HepG2 (cell line): ENCODE measurements around the gene EGFL8. TPM values are rescaled to one million over a fixed set of nuclear protein-coding genes. Genes with fewer than 3 reads are reported as not detected.
A peak's percentile ranks its signal among the peaks of the same experiment; 100 is the strongest.

Source experiments
- ESRRA ChIP-seq: sonication (generic); formaldehyde crosslinking; IDR thresholded peaks from 2 replicates; pipeline ENCODE4 v1.5.1; 2020; ENCODE audit warnings: mild to moderate bottlenecking, low read depth, missing genetic modification reagents
- GLI4 ChIP-seq: sonication (generic); formaldehyde crosslinking; IDR thresholded peaks from 2 replicates; pipeline ENCODE4 v1.5.1; 2020; ENCODE audit warnings: missing genetic modification reagents, mild to moderate bottlenecking, moderate library complexity, borderline replicate concordance
- HMGA1 ChIP-seq: sonication (generic); formaldehyde crosslinking; conservative IDR thresholded peaks from 2 replicates; pipeline ENCODE4 v1.4.0; 2020; ENCODE audit warnings: missing genetic modification reagents
- NRL ChIP-seq: sonication (generic); formaldehyde crosslinking; IDR thresholded peaks from 2 replicates; pipeline ENCODE4 v1.5.0; 2020; ENCODE audit warnings: missing genetic modification reagents, mild to moderate bottlenecking, moderate library complexity, borderline replicate concordance
- REXO4 ChIP-seq: sonication (generic); formaldehyde crosslinking; IDR thresholded peaks from 2 replicates; pipeline ENCODE4 v1.8.0; 2022; ENCODE audit warnings: missing genetic modification reagents, mild to moderate bottlenecking, borderline replicate concordance
- TBX2 ChIP-seq: sonication (generic); formaldehyde crosslinking; IDR thresholded peaks from 2 replicates; pipeline ENCODE4 v1.5.0; 2020; ENCODE audit warnings: missing genetic modification reagents, mild to moderate bottlenecking, borderline replicate concordance
- ZKSCAN1 ChIP-seq: fragments of 150-350 bp; IDR thresholded peaks from 2 replicates; pipeline ENCODE4 v1.6.1; 2014; ENCODE audit warnings: low read length
- ZNF3 ChIP-seq: IDR thresholded peaks from 2 replicates; pipeline ENCODE4 v1.7.0; 2017; ENCODE audit warnings: inconsistent platforms
- ZNF343 ChIP-seq: sonication (generic); formaldehyde crosslinking; IDR thresholded peaks from 2 replicates; pipeline ENCODE4 v1.4.0; 2020; ENCODE audit warnings: mild to moderate bottlenecking, missing genetic modification reagents
- ZNF614 ChIP-seq: IDR thresholded peaks from 2 replicates; pipeline ENCODE4 v1.6.1; 2018; ENCODE audit warnings: missing biosample characterization, missing genetic modification reagents, inconsistent platforms, borderline replicate concordance
- ZNF713 ChIP-seq: sonication (generic); formaldehyde crosslinking; IDR thresholded peaks from 2 replicates; pipeline ENCODE4 v1.4.0; 2020; ENCODE audit warnings: mild to moderate bottlenecking, missing genetic modification reagents
- polyA plus RNA-seq, 8 experiments: library from polyadenylated mRNA; depleted of rRNA in 3 of 8; stranded (reverse) in 7 of 8; unstranded in 1 of 8; fragments of >200 nt; fragmentation: Illumina TruSeq in 4 of 8; extraction: Trizol in 4 of 8; gene quantifications; 2 replicates each; pipeline versions ENCODE4 v1.2.1 to v1.2.3, GENCODE V29; 2011 to 2016; ENCODE audit warnings: low read depth in 4 of 8, missing spikeins in 1 of 8, mixed read lengths in 1 of 8; ENCODE audit not compliant: insufficient read depth in 1 of 8
- total RNA-seq, 5 experiments: library from RNA; depleted of rRNA; stranded (reverse); fragments of >200 nt; fragmentation: Illumina TruSeq; extraction: Trizol; gene quantifications; 2 replicates each; pipeline ENCODE4 v1.2.3, GENCODE V29; 2016; ENCODE audit warnings: low read depth in 1 of 5
- TF ChIP-seq, protein P1 (sequence below): IDR thresholded peaks from 2 replicates; pipeline ENCODE4 v1.4.0; 2020; ENCODE audit warnings: mild to moderate bottlenecking, missing genetic modification reagents
- TF ChIP-seq, protein P2 (sequence below): sonication (generic); formaldehyde crosslinking; IDR thresholded peaks from 2 replicates; pipeline ENCODE4 v1.4.0; 2020; ENCODE audit warnings: missing genetic modification reagents
- TF ChIP-seq, protein P3 (sequence below): sonication (generic); formaldehyde crosslinking; IDR thresholded peaks from 2 replicates; pipeline ENCODE4 v1.4.0; 2020; ENCODE audit warnings: missing genetic modification reagents, low read depth, mild to moderate bottlenecking, borderline replicate concordance
- TF ChIP-seq, protein P4 (sequence below): sonication (generic); formaldehyde crosslinking; IDR thresholded peaks from 2 replicates; pipeline ENCODE4 v1.5.1; 2020; ENCODE audit warnings: missing genetic modification reagents, mild to moderate bottlenecking, borderline replicate concordance
- TF ChIP-seq, protein P5 (sequence below): sonication (generic); formaldehyde crosslinking; IDR thresholded peaks from 2 replicates; pipeline ENCODE4 v1.5.1; 2020; ENCODE audit warnings: mild to moderate bottlenecking, moderate library complexity, missing genetic modification reagents
- TF ChIP-seq, protein P6 (sequence below): IDR thresholded peaks from 2 replicates; pipeline ENCODE4 v1.6.1; 2018; ENCODE audit warnings: missing genetic modification reagents

Gene EGFL8
- total and polyA plus RNA-seq, 2 of the 13 experiments (the other 11 are each of a cell fraction or from before 2014, with no cell fraction given): 10.0 to 11.5 TPM

DNA sequence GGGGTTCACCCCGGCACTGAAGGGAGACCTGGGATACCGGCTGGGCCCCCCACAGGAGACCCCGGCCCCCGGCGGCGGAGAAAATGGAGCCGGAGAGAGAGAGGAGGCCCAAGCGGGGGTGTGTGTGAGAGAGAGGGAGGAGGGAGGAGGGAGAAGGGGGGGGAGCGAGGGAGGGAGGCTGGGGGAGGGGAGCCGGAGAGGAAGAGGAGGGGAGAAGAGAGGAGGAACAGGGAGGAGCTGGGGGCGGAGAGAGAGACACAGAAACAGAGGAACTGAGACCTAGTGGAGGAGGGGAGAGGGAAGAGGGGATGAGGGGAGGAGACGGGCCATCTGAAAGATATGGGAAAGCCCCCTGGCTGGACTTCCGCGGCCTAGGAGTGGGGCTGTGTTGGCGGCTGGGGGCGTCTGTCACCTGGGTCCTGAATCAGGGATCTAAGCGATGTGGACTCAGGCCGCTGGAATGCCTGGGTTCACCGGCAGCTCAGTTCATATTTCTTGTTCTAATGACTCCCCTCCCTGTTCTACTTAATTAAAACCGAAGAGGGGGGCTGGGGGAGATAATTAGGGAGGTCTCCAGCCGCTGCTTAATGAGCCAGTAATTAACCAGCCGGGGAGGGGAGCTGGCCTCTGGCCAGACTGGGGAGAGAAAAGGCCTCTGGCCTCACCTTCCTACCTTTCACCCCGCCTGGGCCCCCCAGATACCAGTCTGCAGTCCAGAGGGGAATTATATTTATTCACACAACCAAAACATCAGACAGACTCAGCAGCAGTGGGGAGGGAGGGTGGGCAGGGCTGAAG, 25.9 kb downstream of the EGFL8 start, which contains the start of gene PBX2 (continued):
- TF ChIP-seq, protein P1, sequence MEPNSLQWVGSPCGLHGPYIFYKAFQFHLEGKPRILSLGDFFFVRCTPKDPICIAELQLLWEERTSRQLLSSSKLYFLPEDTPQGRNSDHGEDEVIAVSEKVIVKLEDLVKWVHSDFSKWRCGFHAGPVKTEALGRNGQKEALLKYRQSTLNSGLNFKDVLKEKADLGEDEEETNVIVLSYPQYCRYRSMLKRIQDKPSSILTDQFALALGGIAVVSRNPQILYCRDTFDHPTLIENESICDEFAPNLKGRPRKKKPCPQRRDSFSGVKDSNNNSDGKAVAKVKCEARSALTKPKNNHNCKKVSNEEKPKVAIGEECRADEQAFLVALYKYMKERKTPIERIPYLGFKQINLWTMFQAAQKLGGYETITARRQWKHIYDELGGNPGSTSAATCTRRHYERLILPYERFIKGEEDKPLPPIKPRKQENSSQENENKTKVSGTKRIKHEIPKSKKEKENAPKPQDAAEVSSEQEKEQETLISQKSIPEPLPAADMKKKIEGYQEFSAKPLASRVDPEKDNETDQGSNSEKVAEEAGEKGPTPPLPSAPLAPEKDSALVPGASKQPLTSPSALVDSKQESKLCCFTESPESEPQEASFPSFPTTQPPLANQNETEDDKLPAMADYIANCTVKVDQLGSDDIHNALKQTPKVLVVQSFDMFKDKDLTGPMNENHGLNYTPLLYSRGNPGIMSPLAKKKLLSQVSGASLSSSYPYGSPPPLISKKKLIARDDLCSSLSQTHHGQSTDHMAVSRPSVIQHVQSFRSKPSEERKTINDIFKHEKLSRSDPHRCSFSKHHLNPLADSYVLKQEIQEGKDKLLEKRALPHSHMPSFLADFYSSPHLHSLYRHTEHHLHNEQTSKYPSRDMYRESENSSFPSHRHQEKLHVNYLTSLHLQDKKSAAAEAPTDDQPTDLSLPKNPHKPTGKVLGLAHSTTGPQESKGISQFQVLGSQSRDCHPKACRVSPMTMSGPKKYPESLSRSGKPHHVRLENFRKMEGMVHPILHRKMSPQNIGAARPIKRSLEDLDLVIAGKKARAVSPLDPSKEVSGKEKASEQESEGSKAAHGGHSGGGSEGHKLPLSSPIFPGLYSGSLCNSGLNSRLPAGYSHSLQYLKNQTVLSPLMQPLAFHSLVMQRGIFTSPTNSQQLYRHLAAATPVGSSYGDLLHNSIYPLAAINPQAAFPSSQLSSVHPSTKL: peak; percentile 33; the same call in 1 of the 2 replicates
- TF ChIP-seq ZKSCAN1: no peak
- TF ChIP-seq, protein P2, sequence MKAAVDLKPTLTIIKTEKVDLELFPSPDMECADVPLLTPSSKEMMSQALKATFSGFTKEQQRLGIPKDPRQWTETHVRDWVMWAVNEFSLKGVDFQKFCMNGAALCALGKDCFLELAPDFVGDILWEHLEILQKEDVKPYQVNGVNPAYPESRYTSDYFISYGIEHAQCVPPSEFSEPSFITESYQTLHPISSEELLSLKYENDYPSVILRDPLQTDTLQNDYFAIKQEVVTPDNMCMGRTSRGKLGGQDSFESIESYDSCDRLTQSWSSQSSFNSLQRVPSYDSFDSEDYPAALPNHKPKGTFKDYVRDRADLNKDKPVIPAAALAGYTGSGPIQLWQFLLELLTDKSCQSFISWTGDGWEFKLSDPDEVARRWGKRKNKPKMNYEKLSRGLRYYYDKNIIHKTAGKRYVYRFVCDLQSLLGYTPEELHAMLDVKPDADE (CRISPR knock-in tag): no peak
- TF ChIP-seq, protein P3, sequence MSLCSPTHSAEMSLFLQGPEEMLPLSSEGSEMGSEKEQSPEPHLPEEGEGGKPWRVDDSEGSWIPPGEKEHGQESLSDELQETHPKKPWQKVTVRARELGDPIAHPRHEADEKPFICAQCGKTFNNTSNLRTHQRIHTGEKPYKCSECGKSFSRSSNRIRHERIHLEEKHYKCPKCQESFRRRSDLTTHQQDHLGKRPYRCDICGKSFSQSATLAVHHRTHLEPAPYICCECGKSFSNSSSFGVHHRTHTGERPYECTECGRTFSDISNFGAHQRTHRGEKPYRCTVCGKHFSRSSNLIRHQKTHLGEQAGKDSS: peak; percentile 50; the same call in 1 of the 2 replicates
- TF ChIP-seq, protein P4, sequence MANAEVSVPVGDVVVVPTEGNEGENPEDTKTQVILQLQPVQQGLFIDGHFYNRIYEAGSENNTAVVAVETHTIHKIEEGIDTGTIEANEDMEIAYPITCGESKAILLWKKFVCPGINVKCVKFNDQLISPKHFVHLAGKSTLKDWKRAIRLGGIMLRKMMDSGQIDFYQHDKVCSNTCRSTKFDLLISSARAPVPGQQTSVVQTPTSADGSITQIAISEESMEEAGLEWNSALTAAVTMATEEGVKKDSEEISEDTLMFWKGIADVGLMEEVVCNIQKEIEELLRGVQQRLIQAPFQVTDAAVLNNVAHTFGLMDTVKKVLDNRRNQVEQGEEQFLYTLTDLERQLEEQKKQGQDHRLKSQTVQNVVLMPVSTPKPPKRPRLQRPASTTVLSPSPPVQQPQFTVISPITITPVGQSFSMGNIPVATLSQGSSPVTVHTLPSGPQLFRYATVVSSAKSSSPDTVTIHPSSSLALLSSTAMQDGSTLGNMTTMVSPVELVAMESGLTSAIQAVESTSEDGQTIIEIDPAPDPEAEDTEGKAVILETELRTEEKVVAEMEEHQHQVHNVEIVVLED: no peak
- no peak for TF ChIP-seq ZNF343 (CRISPR knock-in tag)
- no peak for TF ChIP-seq HMGA1 (CRISPR knock-in tag)
- TF ChIP-seq GLI4 (CRISPR knock-in tag): no peak
- no peak; the same call in 1 of the 2 replicates for TF ChIP-seq ZNF614 (CRISPR knock-in tag)
- TF ChIP-seq ESRRA (CRISPR knock-in tag): 0 out of 2 replicates have a peak, but pooled peaks have one; percentile 38
- TF ChIP-seq ZNF713: 0 out of 2 replicates have a peak, but pooled peaks have one; percentile 82
- peak; percentile 69 for TF ChIP-seq TBX2
- no peak for TF ChIP-seq REXO4 (CRISPR knock-in tag)
- 0 out of 2 replicates have a peak, but pooled peaks have one; percentile 14 for TF ChIP-seq ZNF3 (CRISPR knock-in tag)
- no peak for TF ChIP-seq NRL (CRISPR knock-in tag)
- TF ChIP-seq, protein P5, sequence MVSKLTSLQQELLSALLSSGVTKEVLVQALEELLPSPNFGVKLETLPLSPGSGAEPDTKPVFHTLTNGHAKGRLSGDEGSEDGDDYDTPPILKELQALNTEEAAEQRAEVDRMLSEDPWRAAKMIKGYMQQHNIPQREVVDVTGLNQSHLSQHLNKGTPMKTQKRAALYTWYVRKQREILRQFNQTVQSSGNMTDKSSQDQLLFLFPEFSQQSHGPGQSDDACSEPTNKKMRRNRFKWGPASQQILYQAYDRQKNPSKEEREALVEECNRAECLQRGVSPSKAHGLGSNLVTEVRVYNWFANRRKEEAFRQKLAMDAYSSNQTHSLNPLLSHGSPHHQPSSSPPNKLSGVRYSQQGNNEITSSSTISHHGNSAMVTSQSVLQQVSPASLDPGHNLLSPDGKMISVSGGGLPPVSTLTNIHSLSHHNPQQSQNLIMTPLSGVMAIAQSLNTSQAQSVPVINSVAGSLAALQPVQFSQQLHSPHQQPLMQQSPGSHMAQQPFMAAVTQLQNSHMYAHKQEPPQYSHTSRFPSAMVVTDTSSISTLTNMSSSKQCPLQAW (CRISPR knock-in tag): no peak
- TF ChIP-seq, protein P6, sequence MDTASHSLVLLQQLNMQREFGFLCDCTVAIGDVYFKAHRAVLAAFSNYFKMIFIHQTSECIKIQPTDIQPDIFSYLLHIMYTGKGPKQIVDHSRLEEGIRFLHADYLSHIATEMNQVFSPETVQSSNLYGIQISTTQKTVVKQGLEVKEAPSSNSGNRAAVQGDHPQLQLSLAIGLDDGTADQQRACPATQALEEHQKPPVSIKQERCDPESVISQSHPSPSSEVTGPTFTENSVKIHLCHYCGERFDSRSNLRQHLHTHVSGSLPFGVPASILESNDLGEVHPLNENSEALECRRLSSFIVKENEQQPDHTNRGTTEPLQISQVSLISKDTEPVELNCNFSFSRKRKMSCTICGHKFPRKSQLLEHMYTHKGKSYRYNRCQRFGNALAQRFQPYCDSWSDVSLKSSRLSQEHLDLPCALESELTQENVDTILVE: peak; percentile 59; the same call in 1 of the 2 replicates
